GM12864 (cell line): Measurements from ENCODE around the gene RBMS1.

Experiments used
- DNase-seq: peaks from one replicate; pipeline ENCODE4 v3.0.0-alpha.2; 2011; ENCODE audit warnings: low read depth
- H3K4me3 ChIP-seq: 2 replicates; pipeline ENCODE4 v1.5.1; 2011; ENCODE audit warnings: mild to moderate bottlenecking, low read depth, low read length, control low read depth
- CTCF ChIP-seq: IDR thresholded peaks from 2 replicates; pipeline ENCODE4 v1.5.1; 2011; ENCODE audit warnings: low read depth, mild to moderate bottlenecking, moderate library complexity, low read length, control low read depth, inconsistent platforms; ENCODE audit errors: missing control alignments

The RBMS1 gene

GRCh38 chr2:160298960-160299359 is 194.6 kb downstream of the RBMS1 start:
- no peak for DNase-seq
- TF ChIP-seq CTCF, result no peak
- no peak overlapping the region for H3K4me3 ChIP-seq

- no peak overlapping the region for H3K4me3 ChIP-seq
- no peak for TF ChIP-seq CTCF
- no peak for DNase-seq
Observed at GRCh38 chr2:160295519-160296207, 197.9 kb downstream of the RBMS1 start.

- DNase-seq, result no peak
- no peak for TF ChIP-seq CTCF
- H3K4me3 ChIP-seq, result no peak overlapping the region
Observed at GRCh38 chr2:160294889-160295288, 198.7 kb downstream of the RBMS1 start.

GRCh38 chr2:160294339-160294803 is 199.2 kb downstream of the RBMS1 start:
- no peak for DNase-seq
- no peak overlapping the region for H3K4me3 ChIP-seq
- no peak for TF ChIP-seq CTCF

GRCh38 chr2:160293391-160294091 is 200.1 kb downstream of the RBMS1 start:
- no peak overlapping the region for H3K4me3 ChIP-seq
- no peak for TF ChIP-seq CTCF
- no peak for DNase-seq

- no peak for TF ChIP-seq CTCF
Observed at GRCh38 chr2:160292225-160292624, 201.4 kb downstream of the RBMS1 start.

More at GRCh38 chr2:160292225-160292624, 201.4 kb downstream of the RBMS1 start:
- H3K4me3 ChIP-seq, result no peak overlapping the region
- no peak for DNase-seq
